ENCODE data around the gene EXOC8. TPM values are rescaled to one million over a fixed set of nuclear protein-coding genes. Genes with fewer than 3 reads are reported as not detected.

EXOC8 gene
- total and polyA plus RNA-seq, 9 of the 15 experiments (the other 6 are each of a cell fraction or from before 2014, with no cell fraction given): 2.1 to 13.6 (median 7.2) TPM

DNA sequence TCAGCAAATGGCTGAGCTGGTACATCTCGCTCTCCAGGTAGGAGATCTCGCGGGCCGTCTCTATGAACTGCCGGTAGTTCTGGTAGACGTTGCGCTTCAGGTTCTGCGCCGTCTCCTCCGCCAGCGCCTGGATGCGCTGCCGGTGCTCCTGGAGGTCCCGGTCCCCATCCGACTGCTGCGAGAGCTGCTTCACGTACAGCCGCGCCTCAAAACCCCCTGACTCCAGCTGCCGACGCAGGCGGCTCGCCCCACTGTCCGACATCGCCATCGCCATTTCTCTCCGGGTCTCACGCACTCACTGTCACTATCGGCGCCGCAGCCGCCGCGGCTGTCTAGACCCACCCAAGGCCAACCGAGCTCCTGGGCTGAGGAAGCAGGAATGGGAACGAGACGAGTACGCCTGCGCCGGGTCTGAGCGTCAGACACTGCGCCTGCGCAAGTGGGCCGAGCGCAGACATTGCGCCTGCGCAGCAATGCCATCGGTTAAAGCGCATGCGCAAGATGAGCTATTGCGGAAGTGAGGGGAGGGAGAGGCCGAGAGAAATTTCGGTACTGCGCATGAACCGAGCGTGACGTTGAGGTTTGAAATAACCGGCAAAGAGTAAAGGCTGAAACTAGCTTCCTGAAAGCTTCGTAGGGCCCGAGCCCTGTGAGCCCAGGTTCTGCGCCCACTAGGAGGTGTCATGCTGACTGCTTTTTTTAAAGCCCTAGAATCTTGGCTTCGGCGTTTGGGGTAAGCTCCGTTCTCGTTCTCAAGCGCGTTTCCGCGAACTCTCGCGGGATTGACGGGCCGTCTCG, at the start of gene EXOC8 (continued):
- TF ChIP-seq, protein P1, sequence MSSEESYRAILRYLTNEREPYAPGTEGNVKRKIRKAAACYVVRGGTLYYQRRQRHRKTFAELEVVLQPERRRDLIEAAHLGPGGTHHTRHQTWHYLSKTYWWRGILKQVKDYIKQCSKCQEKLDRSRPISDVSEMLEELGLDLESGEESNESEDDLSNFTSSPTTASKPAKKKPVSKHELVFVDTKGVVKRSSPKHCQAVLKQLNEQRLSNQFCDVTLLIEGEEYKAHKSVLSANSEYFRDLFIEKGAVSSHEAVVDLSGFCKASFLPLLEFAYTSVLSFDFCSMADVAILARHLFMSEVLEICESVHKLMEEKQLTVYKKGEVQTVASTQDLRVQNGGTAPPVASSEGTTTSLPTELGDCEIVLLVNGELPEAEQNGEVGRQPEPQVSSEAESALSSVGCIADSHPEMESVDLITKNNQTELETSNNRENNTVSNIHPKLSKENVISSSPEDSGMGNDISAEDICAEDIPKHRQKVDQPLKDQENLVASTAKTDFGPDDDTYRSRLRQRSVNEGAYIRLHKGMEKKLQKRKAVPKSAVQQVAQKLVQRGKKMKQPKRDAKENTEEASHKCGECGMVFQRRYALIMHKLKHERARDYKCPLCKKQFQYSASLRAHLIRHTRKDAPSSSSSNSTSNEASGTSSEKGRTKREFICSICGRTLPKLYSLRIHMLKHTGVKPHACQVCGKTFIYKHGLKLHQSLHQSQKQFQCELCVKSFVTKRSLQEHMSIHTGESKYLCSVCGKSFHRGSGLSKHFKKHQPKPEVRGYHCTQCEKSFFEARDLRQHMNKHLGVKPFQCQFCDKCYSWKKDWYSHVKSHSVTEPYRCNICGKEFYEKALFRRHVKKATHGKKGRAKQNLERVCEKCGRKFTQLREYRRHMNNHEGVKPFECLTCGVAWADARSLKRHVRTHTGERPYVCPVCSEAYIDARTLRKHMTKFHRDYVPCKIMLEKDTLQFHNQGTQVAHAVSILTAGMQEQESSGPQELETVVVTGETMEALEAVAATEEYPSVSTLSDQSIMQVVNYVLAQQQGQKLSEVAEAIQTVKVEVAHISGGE (CRISPR knock-in tag; IDR thresholded peaks at IDR 0.05): peak in 1 of 3 experiments; percentile 49; a peak in 1 of 6 replicates
- TF ChIP-seq, protein P2, sequence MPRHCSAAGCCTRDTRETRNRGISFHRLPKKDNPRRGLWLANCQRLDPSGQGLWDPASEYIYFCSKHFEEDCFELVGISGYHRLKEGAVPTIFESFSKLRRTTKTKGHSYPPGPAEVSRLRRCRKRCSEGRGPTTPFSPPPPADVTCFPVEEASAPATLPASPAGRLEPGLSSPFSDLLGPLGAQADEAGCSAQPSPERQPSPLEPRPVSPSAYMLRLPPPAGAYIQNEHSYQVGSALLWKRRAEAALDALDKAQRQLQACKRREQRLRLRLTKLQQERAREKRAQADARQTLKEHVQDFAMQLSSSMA (CRISPR knock-in tag; IDR thresholded peaks at IDR 0.05): 0 out of 2 replicates have a peak, but pooled peaks have one; percentile 45
- TF ChIP-seq, protein P3, sequence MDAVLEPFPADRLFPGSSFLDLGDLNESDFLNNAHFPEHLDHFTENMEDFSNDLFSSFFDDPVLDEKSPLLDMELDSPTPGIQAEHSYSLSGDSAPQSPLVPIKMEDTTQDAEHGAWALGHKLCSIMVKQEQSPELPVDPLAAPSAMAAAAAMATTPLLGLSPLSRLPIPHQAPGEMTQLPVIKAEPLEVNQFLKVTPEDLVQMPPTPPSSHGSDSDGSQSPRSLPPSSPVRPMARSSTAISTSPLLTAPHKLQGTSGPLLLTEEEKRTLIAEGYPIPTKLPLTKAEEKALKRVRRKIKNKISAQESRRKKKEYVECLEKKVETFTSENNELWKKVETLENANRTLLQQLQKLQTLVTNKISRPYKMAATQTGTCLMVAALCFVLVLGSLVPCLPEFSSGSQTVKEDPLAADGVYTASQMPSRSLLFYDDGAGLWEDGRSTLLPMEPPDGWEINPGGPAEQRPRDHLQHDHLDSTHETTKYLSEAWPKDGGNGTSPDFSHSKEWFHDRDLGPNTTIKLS (IDR thresholded peaks at IDR 0.05; ENCODE audit: borderline replicate concordance, low read depth): peak; percentile 94
- TF ChIP-seq PML (IDR thresholded peaks at IDR 0.05; ENCODE audit: low read length) (peak; percentile 44; the same call in 1 of the 2 replicates), MAFK (IDR thresholded peaks at IDR 0.05; ENCODE audit: low read length) (peak; percentile 88), L3MBTL2 (IDR thresholded peaks at IDR 0.05) (peak; percentile 86), EGR1 (conservative IDR thresholded peaks at IDR 0.05) (no peak), ASH1L (IDR thresholded peaks at IDR 0.05; ENCODE audit: borderline replicate concordance, low read depth, partially characterized antibody) (peak; percentile 67), CXXC5 (CRISPR knock-in tag; IDR thresholded peaks at IDR 0.05) (peak; percentile 84), RBM39 (optimal IDR thresholded peaks at IDR 0.05; ENCODE audit: low read depth, low read length) (no peak), ZNF23 (CRISPR knock-in tag; IDR thresholded peaks at IDR 0.05) (no peak), CHD2 (IDR thresholded peaks at IDR 0.05; ENCODE audit: low read depth, low read length) (peak; percentile 99), ZNF75A (CRISPR knock-in tag; IDR thresholded peaks at IDR 0.05) (0 out of 2 replicates have a peak, but pooled peaks have one; percentile 43), MCM7 (IDR thresholded peaks at IDR 0.05) (no peak), RUNX1 (IDR thresholded peaks at IDR 0.05; ENCODE audit: low read depth) (peak; percentile 61; the same call in 1 of the 2 replicates), ZNF217 (CRISPR knock-in tag; IDR thresholded peaks at IDR 0.05) (no peak)
- TF ChIP-seq, protein P4, sequence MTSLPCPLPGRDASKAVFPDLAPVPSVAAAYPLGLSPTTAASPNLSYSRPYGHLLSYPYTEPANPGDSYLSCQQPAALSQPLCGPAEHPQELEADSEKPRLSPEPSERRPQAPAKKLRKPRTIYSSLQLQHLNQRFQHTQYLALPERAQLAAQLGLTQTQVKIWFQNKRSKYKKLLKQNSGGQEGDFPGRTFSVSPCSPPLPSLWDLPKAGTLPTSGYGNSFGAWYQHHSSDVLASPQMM (CRISPR knock-in tag; IDR thresholded peaks at IDR 0.05): no peak
- TF ChIP-seq, protein P5, sequence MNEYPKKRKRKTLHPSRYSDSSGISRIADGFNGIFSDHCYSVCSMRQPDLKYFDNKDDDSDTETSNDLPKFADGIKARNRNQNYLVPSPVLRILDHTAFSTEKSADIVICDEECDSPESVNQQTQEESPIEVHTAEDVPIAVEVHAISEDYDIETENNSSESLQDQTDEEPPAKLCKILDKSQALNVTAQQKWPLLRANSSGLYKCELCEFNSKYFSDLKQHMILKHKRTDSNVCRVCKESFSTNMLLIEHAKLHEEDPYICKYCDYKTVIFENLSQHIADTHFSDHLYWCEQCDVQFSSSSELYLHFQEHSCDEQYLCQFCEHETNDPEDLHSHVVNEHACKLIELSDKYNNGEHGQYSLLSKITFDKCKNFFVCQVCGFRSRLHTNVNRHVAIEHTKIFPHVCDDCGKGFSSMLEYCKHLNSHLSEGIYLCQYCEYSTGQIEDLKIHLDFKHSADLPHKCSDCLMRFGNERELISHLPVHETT (CRISPR knock-in tag; conservative IDR thresholded peaks at IDR 0.05 in 1 of 2, IDR thresholded peaks at IDR 0.05 in 1 of 2): 0 out of 4 replicates have a peak, but pooled peaks of 1 of the 2 experiments have one; percentile 1
